Adrenal gland (tissue), 5 donors: ENCODE results near the gene ARG2.

Experiments used
- CTCF ChIP-seq, 6 experiments: fragments of 450-650 bp in 4 of 6; fragments of 200-600 bp in 2 of 6; sonication (generic) in 1 of 6; IDR thresholded peaks; 1 replicate in 5 of 6; 2 replicates in 1 of 6; pipeline versions ENCODE4 v1.5.1 to v1.8.0; 2016 to 2021; ENCODE audit warnings: antibody characterized with exemption in 6 of 6, mild to moderate bottlenecking in 2 of 6, moderate library complexity in 1 of 6
- POLR2A ChIP-seq, 2 donors: fragments of 450-650 bp; IDR thresholded peaks; one replicate each; pipeline ENCODE4 v1.6.1; 2017; ENCODE audit warnings: antibody characterized with exemption in 2 of 2, mild to moderate bottlenecking in 2 of 2, moderate library complexity in 1 of 2
- donor health status: DM: no; HTN: no; CAD: no.

- TF ChIP-seq CTCF (IDR thresholded peaks at IDR 0.05): peak in 3 of 6 experiments; percentile 19 to 36 (median 23)
- TF ChIP-seq POLR2A (IDR thresholded peaks at IDR 0.05): no peak
Measured at GRCh38 chr14:67674139-67674479, 54.4 kb downstream of the ARG2 start.
